Raji (cell line): ENCODE results near the gene ADGRL3.

ENCODE experiments used
- POLR2A ChIP-seq: IDR thresholded peaks from 2 replicates; pipeline ENCODE4 v1.6.1; 2011; ENCODE audit warnings: low read depth, low read length, control low read depth; ENCODE audit not compliant: insufficient read depth

Gene ADGRL3

GRCh38 chr4:61350932-61351331, 150.8 kb downstream of the ADGRL3 start:
- no peak for TF ChIP-seq POLR2A

GRCh38 chr4:61356696-61357095, 156.6 kb downstream of the ADGRL3 start:
- TF ChIP-seq POLR2A: no peak

GRCh38 chr4:61359301-61359700, 159.2 kb downstream of the ADGRL3 start:
- no peak for TF ChIP-seq POLR2A

GRCh38 chr4:61373901-61374440, 173.8 kb downstream of the ADGRL3 start:
- TF ChIP-seq POLR2A: no peak

- no peak for TF ChIP-seq POLR2A
Observed at GRCh38 chr4:61374447-61374891, 174.3 kb downstream of the ADGRL3 start.

GRCh38 chr4:61375301-61375700, 175.2 kb downstream of the ADGRL3 start:
- no peak for TF ChIP-seq POLR2A

- no peak for TF ChIP-seq POLR2A
Observed at GRCh38 chr4:61376301-61376700, 176.2 kb downstream of the ADGRL3 start.

- no peak for TF ChIP-seq POLR2A
Observed at GRCh38 chr4:61379406-61379805, 179.3 kb downstream of the ADGRL3 start.

GRCh38 chr4:61380865-61381264, 180.7 kb downstream of the ADGRL3 start:
- no peak for TF ChIP-seq POLR2A

GRCh38 chr4:61385256-61385655, 185.1 kb downstream of the ADGRL3 start:
- no peak for TF ChIP-seq POLR2A

- TF ChIP-seq POLR2A: no peak
Observed at GRCh38 chr4:61389640-61390039, 189.5 kb downstream of the ADGRL3 start.

GRCh38 chr4:61395754-61396153, 195.6 kb downstream of the ADGRL3 start:
- no peak for TF ChIP-seq POLR2A

- no peak for TF ChIP-seq POLR2A
Observed at GRCh38 chr4:61397174-61397573, 197.0 kb downstream of the ADGRL3 start.

- TF ChIP-seq POLR2A: no peak
Observed at GRCh38 chr4:61400439-61401038, 200.4 kb downstream of the ADGRL3 start.

- no peak for TF ChIP-seq POLR2A
Observed at GRCh38 chr4:61401771-61402170, 201.6 kb downstream of the ADGRL3 start.

GRCh38 chr4:61405307-61405706, 205.2 kb downstream of the ADGRL3 start:
- TF ChIP-seq POLR2A: no peak

GRCh38 chr4:61406677-61407076, 206.6 kb downstream of the ADGRL3 start:
- no peak for TF ChIP-seq POLR2A
